CD4-positive, alpha-beta T cell treated with Interleukin-2 at 100 ng/mL for 4 hours (primary cell): ENCODE results near the gene OR2J3.
"Not testable (repeated sequence)": the region's sequence is repeated elsewhere in the genome, so short reads cannot be mapped to it uniquely, and the experiment has no call there.

Experiments used
- DNase-seq: peaks from one replicate; pipeline ENCODE4 v3.0.0-alpha.2; 2020; ENCODE audit warnings: low spot score

The OR2J3 gene

DNA sequence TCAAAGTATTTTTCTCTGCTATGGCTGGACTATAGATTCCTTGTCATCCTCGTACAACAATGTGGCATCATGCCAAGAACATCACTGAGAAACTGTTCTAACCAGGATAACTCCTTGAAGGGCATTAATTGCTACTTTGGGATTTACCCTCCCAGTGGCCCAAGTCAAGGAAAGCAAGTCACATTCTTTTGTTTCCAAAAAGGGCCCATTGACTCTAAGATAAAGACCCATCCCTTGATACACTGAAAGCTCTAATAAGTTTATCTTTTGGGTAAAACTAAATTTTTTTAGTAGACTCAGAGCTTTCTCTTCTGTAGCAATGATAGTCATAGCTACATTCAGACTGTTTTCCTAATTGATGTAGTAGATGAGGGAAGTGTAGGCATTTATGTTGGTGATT is at the start of gene OR2J3:
Gene OR2J3, plus strand, starts transcription at position 301 of the 400 bp plus-strand sequence. CDS start 3,833 bp downstream, outside the sequence.
- no peak for DNase-seq

DNA sequence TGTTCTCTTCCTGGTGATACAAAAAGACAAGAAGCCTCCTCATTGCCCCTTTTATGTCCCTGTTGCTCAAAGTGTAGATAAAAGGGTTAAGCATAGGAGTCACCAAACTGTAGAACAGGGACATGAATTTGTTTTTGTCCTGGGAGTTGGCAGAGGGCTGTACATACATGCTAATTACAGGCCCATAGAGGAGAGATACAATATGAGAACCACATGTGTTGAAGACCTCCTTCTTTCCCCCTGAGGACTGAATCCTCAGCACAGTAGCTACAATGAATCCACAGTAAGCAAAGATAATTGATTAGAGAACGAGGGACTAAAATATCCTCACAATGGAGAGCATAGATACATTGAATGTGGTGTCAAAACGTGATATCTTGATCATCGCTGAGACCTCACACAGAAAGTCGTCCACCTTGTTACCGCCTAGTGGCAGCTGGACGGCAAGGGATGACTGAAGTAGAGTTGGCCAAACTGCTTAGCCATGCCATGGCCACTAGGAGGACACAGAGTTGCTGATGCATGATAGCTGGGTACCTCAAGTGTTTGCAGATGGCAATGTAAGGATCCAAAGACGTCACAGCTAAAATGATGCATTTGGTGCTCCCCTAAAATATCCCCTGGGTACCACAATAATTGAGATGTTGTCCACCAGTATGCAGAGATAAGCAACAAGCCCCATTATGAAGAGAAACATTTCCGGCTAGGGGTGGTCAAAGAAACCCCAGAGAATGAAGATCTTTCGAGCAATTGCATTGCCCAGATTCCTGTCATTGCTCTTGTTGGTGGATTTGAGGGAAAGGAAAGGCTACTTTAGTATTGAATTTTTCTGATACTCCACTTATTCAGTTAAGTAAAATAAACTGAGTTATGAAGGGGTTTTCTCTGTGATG is 35.8 kb upstream of the OR2J3 start:
- no peak for DNase-seq

DNA sequence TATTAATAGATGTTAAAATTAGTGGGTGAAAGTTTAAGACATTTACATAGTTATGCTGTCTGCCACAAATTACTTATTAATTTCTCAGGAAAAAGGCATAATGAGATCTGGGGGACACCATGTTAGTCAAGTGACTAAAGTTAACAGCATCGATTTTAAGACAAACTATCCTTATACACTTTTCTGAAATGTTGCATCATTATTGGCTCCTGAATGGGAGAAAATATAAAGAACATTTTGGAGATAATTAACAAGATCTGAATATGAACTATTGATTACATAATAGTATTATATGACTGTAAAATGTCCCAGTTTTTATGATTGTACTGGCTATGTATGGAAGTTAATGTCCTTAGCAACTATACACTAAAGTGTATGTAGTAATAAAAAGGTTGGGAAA is 28.7 kb upstream of the OR2J3 start:
- DNase-seq: no peak

DNA sequence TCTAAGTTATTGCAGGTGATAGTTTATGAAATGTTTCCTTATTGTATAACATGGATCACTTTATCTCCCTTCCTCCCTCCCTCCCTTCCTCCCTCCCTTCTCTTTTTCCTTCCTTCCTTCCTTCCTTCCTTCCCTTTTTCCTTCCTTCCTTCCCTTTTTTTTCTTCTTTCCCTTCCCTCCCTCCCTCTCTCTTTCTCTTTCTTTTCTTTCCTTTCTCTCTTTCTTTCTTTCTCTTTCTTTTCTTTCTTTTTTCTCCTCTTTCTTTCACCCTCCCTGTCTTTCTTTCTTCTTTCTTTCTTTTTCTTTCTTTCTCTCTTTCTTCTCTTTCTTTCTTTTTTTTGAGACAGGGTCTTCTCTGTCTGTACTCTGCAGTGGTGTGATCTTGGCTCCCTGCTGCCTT is 26.5 kb upstream of the OR2J3 start:
- DNase-seq: no peak

DNA sequence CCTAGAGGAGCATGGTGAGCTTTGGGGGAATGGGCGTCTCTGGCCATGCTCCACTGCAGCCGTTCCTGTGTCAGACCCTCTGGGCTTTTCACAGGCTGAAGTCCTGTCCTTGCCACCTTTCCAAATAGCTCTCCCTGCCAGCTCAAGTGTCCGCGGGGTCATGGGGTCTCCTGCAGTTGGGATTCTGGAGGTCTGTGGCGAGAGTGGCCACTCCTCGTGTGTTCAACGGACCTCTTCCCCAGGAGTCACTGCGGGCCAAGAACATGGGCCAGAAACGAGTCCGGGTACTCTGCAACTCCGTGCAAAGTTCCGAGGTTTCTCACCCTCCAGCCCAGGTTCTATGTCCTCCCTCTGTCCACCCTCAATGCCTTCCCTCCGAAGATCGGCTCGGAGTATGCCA is 25.4 kb upstream of the OR2J3 start:
- no peak for DNase-seq

DNA sequence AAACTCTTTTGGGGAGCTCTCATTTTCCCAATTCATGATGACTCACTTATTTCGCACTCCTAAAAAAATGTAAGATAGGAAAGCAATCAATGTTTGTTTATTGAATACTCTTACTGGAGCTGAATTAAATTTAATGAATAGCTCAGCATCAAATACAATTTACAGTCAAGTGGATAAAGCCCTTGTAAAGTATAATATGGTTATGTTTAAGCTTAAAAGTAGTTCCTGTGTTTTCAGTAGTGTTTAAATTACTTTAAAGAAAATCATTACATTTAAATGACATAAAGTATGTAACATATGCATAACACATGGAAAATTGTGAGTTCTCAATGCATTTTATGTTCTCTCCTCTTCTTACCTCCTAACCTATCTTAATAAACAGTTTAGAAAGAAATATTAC is 20.6 kb upstream of the OR2J3 start, which contains the start of gene OR2B3:
Gene OR2B3, minus strand, starts transcription at position 101 of the 400 bp plus-strand sequence. Its CDS starts 65 bp downstream, at position 36.
- DNase-seq: no peak

DNA sequence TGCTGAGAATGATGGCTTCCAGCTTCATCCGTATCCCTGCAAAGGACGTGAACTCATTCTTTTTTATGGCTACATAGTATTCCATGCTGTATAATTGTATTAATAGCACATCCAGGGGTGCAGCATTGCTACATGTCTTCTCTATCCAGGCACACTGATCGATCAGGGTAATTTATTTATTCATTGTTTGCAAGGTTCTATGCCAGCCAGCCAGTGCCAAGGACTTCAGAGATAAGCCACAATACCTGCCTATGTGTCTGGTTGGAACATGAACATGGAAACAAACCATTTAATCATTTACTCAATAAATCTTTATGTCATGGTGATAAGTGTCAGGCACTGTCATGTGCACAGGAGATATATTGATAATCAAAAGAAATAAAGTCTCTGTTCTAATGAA is 14.9 kb upstream of the OR2J3 start:
- DNase-seq: no peak

DNA sequence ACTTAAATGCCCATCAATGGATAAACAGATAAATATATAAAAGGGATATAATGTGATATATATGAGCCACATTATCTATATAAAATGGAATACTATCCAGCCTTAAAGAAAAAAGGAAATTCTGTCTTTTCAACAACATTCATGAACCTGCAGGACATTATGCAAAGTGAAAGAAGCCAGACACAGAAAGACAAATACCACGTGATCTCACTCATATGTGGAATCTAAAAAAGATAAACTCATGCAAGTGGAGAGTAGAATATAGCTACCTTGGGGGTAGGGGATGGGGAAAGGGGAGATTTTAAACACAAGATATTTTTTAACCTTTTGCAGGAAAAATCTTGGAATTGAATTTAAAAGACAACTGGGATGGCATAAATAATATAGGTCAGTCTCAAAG is 10.1 kb upstream of the OR2J3 start:
- no peak for DNase-seq

DNA sequence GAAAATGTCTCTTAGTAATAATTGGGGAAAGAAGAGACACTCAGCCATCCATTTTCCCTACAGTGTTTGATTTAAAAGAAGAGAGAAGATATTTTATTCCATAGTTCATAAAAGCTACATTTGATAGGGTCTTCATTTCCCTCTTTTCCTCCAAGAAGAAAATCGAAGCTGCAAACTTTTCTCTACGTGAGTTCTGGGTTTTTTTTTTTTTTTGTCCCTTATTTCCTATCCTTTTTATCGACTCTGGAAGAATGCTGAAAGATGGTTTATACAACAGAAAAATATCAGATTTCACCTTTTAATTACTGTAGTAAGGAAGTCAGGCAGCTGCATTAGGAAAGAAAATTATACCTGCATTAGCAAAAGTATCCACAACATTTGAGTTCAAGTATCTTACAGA is 8.7 kb upstream of the OR2J3 start, which contains the start of gene OR2J1:
Gene OR2J1, plus strand, starts transcription at position 301 of the 400 bp plus-strand sequence. CDS start 1,453 bp downstream, outside the sequence.
- no peak for DNase-seq

DNA sequence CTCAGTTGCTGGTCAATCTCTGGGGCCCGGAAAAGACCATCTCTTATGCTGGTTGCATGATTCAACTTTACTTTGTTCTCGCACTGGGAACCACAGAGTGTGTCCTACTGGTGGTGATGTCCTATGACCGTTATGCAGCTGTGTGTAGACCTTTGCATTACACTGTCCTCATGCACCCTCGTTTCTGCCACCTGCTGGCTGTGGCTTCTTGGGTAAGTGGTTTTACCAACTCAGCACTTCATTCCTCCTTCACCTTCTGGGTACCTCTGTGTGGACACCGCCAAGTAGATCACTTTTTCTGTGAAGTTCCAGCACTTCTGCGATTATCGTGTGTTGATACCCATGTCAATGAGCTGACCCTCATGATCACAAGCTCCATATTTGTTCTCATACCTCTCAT is 4.3 kb downstream of the OR2J3 start:
- DNase-seq: no peak

DNA sequence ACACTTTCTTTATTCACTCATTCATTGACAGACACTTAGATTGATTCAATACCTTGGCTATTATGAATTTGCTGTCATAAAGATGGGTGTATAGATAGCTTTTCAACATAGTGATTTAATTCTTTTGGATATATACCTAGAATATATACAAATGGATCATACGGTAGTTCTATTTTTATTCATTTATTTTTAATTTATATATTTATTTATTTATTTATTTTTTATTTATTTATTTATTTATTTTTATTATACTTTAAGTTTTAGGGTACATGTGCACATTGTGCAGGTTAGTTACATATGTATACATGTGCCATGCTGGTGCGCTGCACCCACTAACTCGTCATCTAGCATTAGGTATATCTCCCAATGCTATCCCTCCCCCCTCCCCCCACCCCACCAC is 7.1 kb downstream of the OR2J3 start:
- DNase-seq: not testable (repeated sequence)

DNA sequence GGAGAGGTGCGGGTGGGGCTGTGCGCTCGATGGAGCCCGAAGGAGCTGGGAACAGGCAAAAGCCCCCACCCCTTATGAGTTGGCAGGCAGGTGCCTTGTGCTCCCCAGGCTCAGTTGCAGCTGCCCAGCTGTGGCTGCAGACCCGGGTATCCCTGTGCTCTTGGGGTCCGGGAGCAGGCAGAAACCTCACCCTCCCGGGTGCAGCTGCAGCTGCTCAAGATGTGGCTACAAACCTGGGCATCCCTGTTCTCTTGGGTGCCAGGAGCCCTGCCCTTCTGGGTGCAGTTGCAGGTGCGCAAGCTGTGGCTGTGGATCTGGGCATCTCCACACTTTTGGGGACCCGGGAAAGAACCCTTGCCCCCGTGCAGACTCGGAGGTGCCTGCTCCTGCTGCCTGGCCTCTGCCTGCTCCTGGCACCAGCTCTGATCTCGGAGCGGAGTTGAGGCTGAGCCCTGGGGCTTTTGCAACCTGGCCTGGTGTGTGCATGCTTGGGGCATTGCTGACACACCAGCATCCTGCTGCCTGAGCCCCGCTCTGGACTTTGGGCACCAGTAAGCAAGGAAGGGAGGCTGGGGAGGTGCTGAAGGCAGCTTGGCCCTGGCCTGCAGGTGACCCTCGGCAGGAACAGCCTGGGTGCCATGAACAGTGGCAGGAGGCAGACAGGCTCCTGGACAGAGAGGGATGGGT is 21.6 kb downstream of the OR2J3 start:
- DNase-seq: no peak

DNA sequence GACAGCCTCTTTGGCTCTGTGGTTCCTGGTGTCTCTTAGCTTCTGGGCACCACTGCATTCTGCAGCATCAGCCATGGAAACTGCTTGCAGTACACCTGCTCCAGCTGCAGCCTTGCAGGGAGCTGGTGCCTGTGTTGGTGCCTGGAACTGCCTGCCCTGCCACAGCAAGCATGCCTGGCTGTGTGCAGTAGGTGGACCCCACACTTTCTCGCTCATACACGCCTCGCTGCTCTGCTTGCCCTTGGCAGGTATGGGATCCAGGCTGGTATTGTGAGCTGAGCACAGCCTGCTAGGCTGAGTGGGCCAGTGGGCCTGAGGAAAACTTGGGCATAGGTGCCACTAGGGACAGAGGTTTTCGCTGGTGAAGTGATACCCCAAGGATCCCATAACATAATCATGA is 22.8 kb downstream of the OR2J3 start:
- no peak for DNase-seq

DNA sequence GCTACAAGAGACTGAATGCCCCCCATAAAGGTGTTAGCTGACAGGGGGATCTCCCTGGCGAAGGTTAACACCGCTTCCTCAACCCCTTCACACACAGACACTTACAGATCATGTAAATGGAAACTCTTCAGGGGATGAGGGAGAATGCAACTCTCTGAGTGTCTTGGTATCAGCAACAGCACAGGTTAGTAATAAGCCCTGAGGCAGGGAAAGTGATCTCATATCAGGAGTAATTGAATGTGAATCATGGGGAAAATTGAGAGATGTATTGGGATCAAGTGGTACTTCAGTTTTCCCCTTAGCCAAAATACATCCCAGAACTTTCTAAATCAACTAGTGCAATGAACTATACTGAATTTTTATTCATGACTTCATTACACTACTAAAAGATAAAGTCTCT is 23.8 kb downstream of the OR2J3 start:
- no peak for DNase-seq

DNA sequence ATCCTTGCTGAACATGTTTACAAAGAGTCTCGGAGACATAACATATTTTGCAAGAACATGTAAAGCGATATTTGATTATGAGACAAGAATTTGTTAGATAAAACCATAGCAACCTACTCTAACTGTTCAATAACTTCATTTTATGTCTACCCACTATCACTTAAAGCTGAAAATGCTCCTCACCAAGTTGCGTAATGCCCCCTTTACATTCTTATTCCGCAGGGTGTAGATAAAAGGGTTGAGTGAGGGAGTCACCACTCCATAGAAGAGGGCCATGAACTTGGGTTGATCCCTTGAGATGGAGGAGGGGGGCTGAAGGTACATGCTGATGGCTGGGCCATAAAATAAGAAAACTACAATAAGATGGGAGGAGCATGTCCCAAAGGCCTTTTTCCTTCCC is 29.9 kb downstream of the OR2J3 start:
- DNase-seq: no peak

DNA sequence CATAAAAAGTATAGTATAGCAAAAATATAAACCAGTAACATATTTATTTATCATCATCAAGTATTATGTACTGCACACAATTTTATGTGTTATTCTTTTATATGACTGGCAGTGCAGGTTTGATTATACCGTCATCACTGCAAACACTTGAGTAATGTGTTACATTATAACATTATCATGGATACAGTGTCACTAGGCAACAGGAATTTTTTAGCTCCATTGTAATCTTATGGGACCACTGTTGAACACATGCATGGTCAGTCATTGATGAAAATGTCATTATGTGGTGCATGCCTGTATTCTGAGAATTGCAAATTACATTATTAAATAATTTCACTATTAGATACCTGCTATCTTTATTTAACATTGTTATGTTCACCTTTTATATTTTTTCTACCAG is 33.7 kb downstream of the OR2J3 start:
- no peak for DNase-seq

DNA sequence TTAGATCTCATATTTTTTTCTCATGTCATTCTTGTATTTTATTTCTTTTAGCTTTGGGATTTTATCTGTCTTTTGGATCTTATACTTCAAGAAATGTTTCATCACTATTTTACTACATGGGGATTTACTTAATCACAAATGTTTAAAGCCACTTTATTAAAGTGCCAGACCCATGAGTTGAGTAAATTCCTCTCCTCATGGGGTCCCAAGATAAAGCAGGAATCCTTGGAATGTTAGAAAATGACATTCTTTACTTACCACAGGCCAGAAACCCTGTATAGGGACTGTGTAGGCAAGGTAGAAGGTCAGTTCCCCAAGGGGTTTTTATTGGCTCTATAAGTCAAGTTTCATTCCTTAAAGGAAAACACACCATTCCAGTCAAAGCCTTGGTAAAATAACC is 34.5 kb downstream of the OR2J3 start:
- DNase-seq: no peak

DNA sequence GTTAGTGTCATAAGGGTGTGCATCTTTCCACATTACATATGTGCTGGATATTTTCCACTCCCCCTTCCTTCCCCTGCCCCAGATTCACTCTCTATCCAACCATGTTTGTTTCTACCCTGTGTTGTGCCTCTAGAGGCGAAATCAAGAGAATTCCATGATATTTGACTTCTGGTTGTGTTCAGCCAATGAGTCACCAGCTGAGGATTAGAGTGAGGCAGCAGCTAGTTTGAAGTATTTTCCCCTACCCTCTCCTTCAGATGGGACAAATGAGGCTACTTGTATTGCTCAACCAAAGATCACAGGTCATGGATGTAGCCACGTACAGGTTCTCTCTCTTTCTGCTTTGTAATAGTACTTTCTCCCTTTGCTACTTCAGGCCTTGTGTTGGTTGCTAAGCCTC is 38.3 kb downstream of the OR2J3 start:
- DNase-seq: no peak

DNA sequence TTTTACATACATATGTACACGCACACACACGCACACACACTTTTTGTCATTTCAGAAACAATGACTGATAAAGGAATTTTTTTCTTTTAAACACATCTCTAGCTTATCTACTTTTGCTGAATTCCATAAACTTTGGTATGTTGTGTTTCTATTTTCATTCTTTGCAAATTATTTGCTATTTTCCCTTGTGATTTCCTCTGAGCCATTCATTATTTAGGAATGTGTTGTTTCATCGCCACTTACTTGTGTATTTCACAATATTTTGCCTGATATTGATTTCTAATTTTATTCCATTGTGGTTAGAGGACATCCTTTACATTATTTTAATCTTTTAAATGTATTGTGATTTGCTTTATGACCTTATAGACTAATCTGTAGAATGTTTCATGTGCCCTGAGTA is 39.2 kb downstream of the OR2J3 start:
- no peak for DNase-seq

DNA sequence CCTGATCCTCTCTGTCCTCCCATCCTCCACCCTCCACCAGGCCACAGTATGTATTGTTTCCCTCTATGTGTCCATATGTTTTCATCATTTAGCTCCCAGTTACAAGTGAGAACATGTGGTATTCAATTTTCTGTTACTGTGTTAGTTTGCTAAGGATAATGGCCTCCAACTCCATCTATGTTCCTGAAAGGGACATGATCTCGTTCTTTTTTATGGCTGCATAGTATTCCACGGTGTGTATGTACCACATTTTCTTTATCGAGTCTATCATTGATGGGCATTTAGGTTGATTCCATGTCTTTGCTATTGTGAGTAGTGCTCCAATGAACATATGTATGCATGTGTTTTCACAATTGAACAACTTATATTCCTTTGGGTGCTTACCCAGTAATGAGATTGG is 41.6 kb downstream of the OR2J3 start:
- not testable (repeated sequence) for DNase-seq

DNA sequence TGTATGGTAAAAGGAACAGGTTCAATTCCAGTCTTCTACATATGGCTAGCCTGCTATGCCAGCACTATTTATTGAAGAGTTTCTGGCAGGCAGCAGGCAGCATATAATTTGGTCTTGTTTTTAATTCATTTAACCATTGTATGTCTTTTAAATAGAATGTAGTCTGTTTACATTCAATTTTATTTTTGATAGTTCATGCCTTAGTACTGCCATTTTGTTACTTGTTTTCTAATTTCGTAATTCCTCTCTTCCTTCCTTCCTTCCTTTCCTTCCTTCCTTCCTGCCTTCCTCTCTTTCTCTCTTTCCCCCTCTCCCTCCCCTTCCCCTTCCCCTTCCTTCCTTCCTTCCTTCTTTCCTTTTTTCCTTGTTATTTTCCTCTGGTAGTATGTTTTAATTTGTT is 45.2 kb downstream of the OR2J3 start:
- no peak for DNase-seq

DNA sequence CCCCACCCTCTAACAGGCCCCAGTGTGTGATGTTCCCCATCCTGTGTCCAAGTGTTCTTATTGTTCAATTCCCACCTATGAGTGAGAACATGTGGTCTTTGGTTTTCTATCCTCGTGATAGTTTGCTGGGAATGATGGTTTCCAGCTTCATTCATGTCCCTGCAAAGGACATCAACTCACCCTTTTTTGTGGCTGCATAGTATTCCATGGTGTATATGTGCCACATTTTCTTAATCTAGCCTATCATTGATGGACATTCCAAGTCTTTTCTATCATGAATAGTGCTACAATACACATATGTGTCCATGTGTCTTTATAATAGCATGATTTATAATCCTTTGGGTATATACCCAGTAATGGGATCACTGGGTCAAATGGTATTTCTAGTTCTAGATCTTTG is 47.3 kb downstream of the OR2J3 start:
- not testable (repeated sequence) for DNase-seq

DNA sequence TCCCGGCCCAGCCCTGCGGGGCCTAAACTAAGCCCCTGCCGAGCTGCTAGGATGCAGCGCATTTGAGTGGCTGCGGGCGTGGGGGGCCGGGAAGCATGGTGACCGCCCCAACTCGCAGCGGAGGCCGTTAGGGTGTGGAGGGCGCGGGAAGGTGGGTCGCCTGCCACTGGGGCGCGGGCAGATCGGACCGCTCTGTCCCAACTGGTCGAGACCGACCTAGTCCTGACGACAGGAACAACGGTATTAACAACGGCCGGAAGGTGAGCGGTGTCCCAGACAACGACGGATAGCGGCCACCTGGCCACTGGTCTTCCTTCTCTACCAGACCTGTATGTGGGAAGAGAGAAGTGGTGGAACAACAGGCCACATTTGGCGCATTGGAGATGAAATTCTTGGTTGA is 52.1 kb downstream of the OR2J3 start:
- not testable (repeated sequence) for DNase-seq
